ENCODE results near the gene SRGAP2B. TPM values are rescaled to one million over a fixed set of nuclear protein-coding genes. Genes with fewer than 3 reads are reported as not detected.
"Not testable (repeated sequence)": the region's sequence is repeated elsewhere in the genome, so short reads cannot be mapped to it uniquely, and the experiment has no call there.

SRGAP2B gene
- total RNA-seq: 16.2 and 20.1 TPM in 2 replicates
- 8.9 and 11.2 TPM in 2 replicates for polyA plus RNA-seq

DNA sequence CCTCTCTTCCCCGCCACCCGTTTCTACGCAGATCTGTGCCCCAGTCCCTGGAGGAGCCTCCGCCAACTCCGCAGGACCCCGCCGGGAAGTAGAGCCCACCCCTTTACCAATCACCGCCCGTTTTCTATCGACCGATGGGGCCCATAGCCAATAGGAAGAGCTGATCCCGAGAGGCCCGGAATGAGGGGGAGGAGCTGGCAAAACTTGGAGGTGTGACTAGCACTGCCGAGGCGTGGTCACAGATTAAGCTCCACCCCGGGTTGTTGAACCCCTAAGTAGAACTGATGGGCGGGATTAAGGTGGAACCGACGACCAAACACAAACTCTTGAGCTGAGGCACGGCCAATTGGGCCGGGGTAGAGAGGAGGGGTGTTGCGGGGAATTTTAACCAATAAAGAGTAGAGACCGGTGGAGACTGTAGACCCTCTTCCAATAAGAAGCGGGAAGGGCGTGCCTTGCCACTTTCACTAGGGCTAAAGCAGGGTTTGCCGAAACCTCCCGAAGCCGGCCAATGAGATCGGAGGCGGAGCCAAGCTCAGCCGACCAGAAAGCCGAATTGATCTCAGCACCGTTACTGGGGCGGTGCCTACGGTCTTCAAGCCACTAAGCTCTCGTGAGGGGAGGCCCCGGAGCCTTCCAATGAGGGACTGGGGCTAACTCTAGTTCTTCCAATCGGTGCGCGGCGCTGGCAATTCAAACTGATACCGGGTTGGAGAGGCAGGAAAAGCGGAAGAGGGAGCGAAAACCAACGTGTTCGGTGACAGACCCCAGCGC lies at the start of gene SRGAP2B, which contains the start of gene FAM72D:
TSS of gene SRGAP2B (minus strand) at position 45 of the 774 bp plus-strand sequence. CDS start 2,427 bp downstream, outside the sequence.
TSS of gene FAM72D (plus strand) at position 691 of the 774 bp plus-strand sequence. CDS start 874 bp downstream, outside the sequence.
- not testable (repeated sequence) for H3K27ac ChIP-seq; H3K27me3 ChIP-seq; DNase-seq (ENCODE audit: low read depth in 1 of 2, low spot score in 1 of 2); H3K4me1 ChIP-seq (ENCODE audit: low read depth); H3K36me3 ChIP-seq; H3K9me3 ChIP-seq (ENCODE audit: low read depth)
- peak within 1 kb of the TSS; percentile 30 for H3K4me3 ChIP-seq

DNA sequence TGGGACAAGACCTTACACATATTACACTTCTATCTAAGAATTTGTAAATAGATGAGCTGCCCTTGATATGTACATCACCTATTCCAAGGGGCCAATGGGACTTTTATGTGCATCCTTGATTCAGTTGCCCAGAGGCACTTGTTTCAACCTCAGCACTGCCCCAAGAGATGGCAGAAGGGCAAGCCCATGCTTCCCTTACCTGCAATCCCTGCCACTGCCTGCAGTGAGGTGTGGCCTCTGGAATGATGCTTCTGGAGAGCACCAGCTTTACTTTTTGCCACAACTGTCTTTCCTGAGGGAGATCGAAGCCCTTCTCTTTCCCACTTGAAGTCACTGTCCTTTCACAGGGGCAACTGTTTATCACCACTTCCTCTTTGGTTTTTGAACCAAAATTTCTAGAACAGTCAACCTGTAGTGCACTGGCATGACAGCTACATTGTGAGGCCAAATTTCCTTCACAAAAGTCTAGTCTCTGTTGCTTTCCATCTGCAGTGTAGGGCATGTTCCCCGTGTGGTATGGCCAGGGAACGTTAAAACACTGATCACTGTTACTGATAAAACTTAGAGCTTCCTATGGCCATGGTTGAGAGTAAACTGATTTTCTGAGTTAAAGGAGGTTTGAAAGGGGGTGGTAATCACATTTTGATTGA lies 49.3 kb upstream of the SRGAP2B start:
- H3K4me3 ChIP-seq; H3K9me3 ChIP-seq (ENCODE audit: low read depth); H3K4me1 ChIP-seq (ENCODE audit: low read depth); DNase-seq (ENCODE audit: low read depth in 1 of 2, low spot score in 1 of 2); H3K36me3 ChIP-seq; H3K27me3 ChIP-seq; H3K27ac ChIP-seq: not testable (repeated sequence)

DNA sequence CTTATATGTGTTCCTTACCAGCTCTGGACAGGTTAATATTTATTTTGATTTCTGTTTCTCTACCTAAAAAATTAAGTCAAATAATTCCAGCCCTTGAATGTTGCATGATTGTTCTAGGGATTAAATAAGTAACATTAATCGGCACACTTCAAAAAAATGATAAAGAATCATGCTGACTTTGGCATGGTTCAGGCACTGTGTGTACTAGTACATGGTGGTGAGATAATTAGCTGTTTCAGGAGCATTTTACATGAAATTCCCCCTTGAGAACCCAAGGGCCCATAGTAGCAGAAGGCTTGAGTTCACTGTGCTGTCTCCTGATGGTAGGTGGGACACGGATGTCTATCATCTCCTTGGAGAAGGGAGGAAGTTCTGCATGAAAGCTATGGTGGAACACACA lies 45.4 kb upstream of the SRGAP2B start:
- not testable (repeated sequence) for DNase-seq (ENCODE audit: low read depth in 1 of 2, low spot score in 1 of 2)

DNA sequence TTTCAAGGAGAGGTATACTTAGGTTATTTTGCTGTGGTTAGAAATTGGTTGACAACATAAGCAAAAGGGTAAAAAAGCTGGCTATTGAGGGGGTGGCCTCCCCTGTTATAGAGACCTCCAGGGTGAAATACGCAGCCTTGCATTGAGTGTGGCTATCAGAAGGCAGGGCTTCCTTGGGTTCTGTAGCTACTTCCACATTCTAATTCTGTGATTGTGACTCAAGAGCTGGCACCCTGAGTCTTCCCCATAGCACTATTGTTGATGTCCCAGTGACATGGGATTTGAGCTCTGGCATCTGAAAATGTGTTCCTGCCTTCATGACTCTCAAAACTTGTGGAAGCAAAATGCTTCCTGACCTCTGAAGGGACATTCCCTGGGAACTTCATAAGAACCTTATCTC lies 39.3 kb upstream of the SRGAP2B start:
- H3K36me3 ChIP-seq; H3K4me3 ChIP-seq; H3K9me3 ChIP-seq (ENCODE audit: low read depth); H3K27me3 ChIP-seq; H3K4me1 ChIP-seq (ENCODE audit: low read depth); DNase-seq (ENCODE audit: low read depth in 1 of 2, low spot score in 1 of 2); H3K27ac ChIP-seq: not testable (repeated sequence)

More for the DNA sequence above, 45.4 kb upstream of the SRGAP2B start:
- not testable (repeated sequence) for H3K27me3 ChIP-seq; H3K27ac ChIP-seq; H3K36me3 ChIP-seq; H3K9me3 ChIP-seq (ENCODE audit: low read depth); H3K4me1 ChIP-seq (ENCODE audit: low read depth); H3K4me3 ChIP-seq

DNA sequence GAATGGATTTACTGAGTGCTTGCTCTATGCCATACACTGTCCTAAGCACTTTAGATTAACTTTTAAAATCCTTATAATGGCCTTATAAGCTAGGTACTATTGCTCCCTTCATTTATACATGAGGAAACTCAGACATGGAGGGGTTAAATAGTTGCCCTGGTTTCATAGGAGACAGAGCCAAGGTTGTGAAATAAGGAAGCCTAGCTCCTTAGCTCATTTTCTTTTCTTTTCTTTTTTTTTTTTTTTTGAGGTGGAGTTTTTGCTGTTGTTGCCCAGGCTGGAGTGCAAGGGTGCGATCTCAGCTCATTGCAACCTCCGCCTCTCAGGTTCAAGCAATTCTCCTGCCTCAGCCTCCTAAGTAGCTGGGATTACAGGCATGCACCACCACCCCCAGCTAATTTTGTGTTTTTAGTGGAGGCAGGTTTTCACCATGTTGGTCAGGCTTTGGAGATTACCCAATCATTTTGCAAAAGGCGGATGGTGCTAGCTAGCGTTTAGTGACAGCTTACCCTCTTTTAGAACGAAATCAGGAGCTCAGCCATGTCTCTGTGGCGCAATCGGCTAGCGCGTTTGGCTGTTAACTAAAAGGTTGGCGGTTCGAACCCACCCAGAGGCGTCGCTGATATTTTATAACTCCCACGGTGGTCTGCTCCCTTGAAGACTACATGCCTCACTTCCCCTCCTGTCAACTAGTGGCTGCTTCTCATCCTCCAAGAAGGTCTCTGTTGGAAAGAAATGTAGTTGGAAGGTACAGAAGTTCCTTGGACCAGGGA lies 33.8 kb upstream of the SRGAP2B start:
- not testable (repeated sequence) for H3K9me3 ChIP-seq (ENCODE audit: low read depth); H3K27me3 ChIP-seq; H3K4me1 ChIP-seq (ENCODE audit: low read depth); H3K4me3 ChIP-seq; H3K27ac ChIP-seq; H3K36me3 ChIP-seq
- peak in 1 of 2 donors; percentile 57 for DNase-seq (ENCODE audit: low read depth in 1 of 2, low spot score in 1 of 2)

DNA sequence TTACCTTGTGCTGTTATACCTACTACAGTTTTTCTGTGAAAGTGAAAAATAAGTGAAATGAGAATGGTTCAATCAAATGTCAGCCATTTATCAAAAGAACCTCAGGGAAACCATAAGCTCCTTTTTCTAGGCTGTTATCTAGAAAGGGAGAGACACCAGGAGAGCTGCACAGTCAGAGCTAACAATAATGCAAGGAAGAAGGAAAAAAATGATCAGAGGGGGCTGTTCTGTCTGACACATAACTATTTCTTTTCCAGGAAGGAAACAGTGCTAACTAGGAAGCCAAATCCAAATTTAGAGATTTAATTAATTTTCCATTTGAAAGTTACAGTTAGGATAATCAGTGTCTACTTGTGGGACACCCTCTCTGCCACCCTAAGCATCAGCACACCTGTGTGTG lies 32.0 kb upstream of the SRGAP2B start:
- H3K36me3 ChIP-seq; H3K4me3 ChIP-seq; H3K27me3 ChIP-seq; H3K9me3 ChIP-seq (ENCODE audit: low read depth); DNase-seq (ENCODE audit: low read depth in 1 of 2, low spot score in 1 of 2); H3K27ac ChIP-seq; H3K4me1 ChIP-seq (ENCODE audit: low read depth): not testable (repeated sequence)

DNA sequence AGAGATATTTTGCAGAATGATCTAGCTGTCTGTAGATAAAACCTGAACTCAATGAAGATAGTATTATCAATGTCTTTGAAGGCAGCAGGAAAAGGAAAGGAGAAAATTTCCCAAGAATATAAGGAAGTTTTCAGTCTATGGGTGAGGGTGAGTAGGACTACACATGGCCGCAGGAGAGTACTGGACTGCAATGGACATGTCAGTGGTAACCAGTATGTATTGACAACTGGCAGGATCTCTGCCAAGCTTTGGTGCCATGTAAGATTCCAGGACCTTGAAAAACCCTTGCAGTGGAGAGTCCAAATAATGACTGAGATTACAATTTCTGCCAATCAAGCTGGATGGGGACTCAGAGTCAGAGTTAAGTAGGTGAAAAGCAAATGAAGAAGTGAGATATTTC lies 30.0 kb upstream of the SRGAP2B start:
- not testable (repeated sequence) for H3K4me1 ChIP-seq (ENCODE audit: low read depth); H3K27me3 ChIP-seq; H3K9me3 ChIP-seq (ENCODE audit: low read depth); H3K36me3 ChIP-seq; H3K27ac ChIP-seq; DNase-seq (ENCODE audit: low read depth in 1 of 2, low spot score in 1 of 2); H3K4me3 ChIP-seq

DNA sequence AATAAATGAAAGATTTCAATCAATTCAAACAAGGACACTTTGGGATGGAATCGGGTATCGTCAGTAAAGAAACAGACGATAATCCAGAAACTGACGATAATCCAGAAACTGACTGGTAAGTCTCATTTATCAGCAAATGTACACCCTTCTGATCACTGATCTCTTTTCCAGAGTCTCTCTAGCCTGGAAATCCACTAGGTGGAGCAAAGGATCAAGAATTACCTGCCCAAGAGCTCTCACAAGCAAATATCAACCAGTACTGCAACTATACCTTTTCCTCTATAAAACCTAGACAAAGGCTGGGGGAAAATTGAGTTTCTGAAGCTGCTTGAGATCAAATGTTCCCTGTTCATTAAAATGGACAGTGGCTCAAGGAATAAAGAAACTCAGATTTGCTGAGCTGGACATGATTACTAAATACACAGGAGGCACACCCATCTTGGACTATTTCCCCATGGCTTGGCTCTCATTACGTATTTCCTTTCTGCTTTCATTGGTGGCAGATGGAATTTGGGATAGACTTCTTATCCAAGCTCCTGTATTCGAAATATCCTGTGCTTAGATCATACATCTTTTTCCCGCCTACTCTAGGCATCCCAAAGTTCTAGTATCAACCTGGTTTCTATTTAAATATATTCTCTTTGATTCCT lies 29.0 kb upstream of the SRGAP2B start:
- not testable (repeated sequence) for H3K36me3 ChIP-seq; H3K9me3 ChIP-seq (ENCODE audit: low read depth); H3K4me3 ChIP-seq; H3K27me3 ChIP-seq; DNase-seq (ENCODE audit: low read depth in 1 of 2, low spot score in 1 of 2); H3K27ac ChIP-seq; H3K4me1 ChIP-seq (ENCODE audit: low read depth)

DNA sequence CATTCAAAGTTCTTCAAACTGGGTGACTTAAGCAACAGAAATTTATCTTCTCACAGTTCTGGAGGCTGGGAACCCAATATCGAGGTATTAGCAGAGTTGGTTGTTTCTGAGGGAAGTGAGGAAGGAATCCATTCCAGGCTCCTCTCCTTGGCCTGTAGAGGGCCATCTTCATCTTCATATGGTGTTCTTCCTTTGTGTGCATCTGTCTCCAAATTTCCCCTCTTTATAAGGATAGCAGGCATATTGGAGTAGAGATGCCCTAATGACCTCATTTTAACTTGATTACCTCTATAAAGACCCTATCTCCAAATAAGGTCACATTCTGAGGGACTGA lies 27.9 kb upstream of the SRGAP2B start:
- H3K4me3 ChIP-seq; H3K9me3 ChIP-seq (ENCODE audit: low read depth); H3K36me3 ChIP-seq; H3K27me3 ChIP-seq; H3K27ac ChIP-seq; H3K4me1 ChIP-seq (ENCODE audit: low read depth); DNase-seq (ENCODE audit: low read depth in 1 of 2, low spot score in 1 of 2): not testable (repeated sequence)

DNA sequence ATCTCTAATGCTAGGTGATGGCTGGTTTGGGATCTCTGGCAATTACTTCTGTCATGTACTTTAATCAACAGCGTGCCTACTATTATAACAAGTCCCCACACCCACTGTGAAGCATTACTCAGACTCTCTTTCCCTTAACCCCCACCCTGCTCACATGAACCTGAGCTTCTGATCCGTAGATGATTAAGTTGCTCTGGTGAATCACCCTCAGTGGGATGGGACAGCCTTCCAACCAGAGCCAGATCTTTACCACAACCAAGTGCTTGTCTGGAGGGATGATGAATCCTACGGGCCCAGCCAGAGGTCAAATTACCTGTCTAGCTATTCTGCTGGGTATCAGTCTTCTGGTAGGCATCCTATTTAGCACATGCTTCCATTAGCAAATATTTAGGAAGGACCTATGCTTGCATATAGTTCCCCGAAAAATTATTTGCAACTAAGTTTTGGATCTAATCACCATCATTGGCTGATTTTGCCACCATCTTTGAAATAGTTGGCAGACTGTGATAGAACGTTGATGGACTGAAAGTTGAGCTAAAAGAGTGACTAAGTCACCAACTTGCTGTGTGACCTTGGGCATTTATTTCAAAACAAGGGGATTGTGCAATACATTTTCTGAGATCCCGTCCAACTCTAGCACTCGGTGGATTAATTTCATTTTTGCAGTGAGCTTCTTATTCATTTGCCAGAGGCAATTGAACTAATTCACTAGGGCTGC lies 27.4 kb upstream of the SRGAP2B start:
- not testable (repeated sequence) for H3K36me3 ChIP-seq; H3K4me3 ChIP-seq; DNase-seq (ENCODE audit: low read depth in 1 of 2, low spot score in 1 of 2); H3K27ac ChIP-seq; H3K9me3 ChIP-seq (ENCODE audit: low read depth); H3K4me1 ChIP-seq (ENCODE audit: low read depth); H3K27me3 ChIP-seq

DNA sequence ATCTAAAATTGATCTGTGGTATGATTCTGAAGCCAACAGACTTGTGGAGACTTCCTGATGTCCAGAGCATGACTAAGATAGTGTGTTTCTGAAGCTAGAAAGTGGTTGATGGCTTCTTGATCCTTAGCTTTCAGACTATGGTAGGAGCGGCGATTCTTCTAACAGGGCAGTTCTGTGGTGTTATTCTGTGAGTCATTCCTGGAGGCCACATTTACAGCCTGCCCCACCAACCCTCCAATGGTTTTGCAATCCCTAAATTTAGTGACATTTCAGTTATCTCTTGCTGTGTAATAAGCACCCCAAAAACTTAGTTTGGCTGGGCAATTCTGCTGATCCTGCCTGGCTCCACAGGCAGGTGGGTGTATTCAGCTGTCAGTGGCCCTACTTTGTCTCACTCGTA lies 24.7 kb upstream of the SRGAP2B start:
- H3K9me3 ChIP-seq (ENCODE audit: low read depth); H3K36me3 ChIP-seq; H3K27ac ChIP-seq; H3K4me1 ChIP-seq (ENCODE audit: low read depth); DNase-seq (ENCODE audit: low read depth in 1 of 2, low spot score in 1 of 2); H3K4me3 ChIP-seq; H3K27me3 ChIP-seq: not testable (repeated sequence)

DNA sequence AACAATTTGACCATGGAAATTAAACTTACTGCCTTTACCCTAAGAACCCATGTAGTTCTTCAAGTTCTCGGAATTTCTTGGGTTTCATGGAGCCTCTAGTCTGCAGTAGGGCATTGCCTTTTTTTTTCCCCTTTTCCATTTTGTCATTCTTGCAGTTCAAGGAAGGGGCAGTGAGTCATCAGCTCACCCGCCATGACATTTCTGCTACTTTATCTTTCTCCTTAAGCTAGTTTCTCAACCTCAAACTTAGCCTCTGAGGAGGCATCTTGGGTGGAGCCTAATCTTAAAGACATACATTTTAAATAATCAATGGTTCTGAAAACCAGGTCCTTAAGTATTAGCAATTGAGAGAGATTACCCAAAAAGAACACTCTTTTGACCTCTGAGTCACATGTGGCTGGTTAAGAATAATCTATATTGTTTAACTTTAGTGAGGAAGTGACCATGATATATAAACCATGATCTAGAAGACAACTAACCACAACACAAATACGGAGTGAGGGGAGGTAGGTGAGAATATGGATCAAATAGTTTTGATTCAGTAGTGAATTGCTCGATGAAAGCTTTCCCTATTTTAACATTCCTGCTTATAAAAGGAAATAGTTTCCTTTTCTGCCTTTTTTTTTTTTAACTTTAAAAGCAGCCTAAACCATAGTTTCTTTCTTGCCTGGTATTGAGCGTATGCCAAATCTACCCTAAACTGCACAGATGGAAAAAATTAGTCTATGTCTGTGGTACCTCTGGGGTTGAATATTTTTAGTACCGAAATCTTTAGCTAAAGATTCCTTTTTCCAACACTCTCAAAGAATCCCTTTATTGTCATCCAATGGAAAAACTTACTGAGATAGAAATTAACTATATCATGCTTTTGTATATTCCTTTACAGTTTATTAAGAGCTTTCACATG lies 20.7 kb upstream of the SRGAP2B start:
- not testable (repeated sequence) for H3K9me3 ChIP-seq (ENCODE audit: low read depth); H3K4me3 ChIP-seq; H3K27me3 ChIP-seq; DNase-seq (ENCODE audit: low read depth in 1 of 2, low spot score in 1 of 2); H3K4me1 ChIP-seq (ENCODE audit: low read depth); H3K36me3 ChIP-seq; H3K27ac ChIP-seq
